ENCODE results near the gene OR51A4.

Gene OR51A4

GRCh38 chr11:4926608-4927007 lies 20.8 kb downstream of the OR51A4 start:
- no peak overlapping the region for H3K4me3 ChIP-seq (ENCODE audit: low read depth, low read length)
- no peaks in the 10 kb centered on the region for H3K27me3 ChIP-seq
- no peak for TF ChIP-seq CTCF (IDR thresholded peaks at IDR 0.05; ENCODE audit: low read depth, low read length)
- no peaks in the 10 kb centered on the region for H3K36me3 ChIP-seq
- no peak for DNase-seq
- no peaks in the 10 kb centered on the region for H3K9me3 ChIP-seq
- H3K4me1 ChIP-seq = no peaks in the 10 kb centered on the region

GRCh38 chr11:4924239-4924638 lies 23.2 kb downstream of the OR51A4 start, which contains the start of gene OR51G1:
OR51G1 (minus strand) TSS chr11:4924339; CDS start chr11:4924339, 0 bp downstream.
- H3K4me1 ChIP-seq = no peaks in the 10 kb centered on the region
- no peak for TF ChIP-seq CTCF (IDR thresholded peaks at IDR 0.05; ENCODE audit: low read depth, low read length)
- H3K9me3 ChIP-seq = no peaks in the 10 kb centered on the region
- no peak for DNase-seq
- H3K36me3 ChIP-seq = no peaks in the 10 kb centered on the region
- no peaks in the 10 kb centered on the region for H3K27me3 ChIP-seq
- no peak within 1 kb of the TSS for H3K4me3 ChIP-seq (ENCODE audit: low read depth, low read length)

- TF ChIP-seq CTCF (IDR thresholded peaks at IDR 0.05; ENCODE audit: low read depth, low read length) = no peak
- Histone ChIP-seq H3K9me3 (no peaks in the 10 kb centered on the region), H3K4me3 (ENCODE audit: low read depth, low read length) (no peak overlapping the region), H3K4me1 (no peaks in the 10 kb centered on the region), H3K27me3 (no peaks in the 10 kb centered on the region), H3K36me3 (no peaks in the 10 kb centered on the region)
- no peak for DNase-seq
Measured at GRCh38 chr11:4922304-4922703, 25.1 kb downstream of the OR51A4 start.

GRCh38 chr11:4921796-4922195 lies 25.6 kb downstream of the OR51A4 start:
- H3K4me3 ChIP-seq (ENCODE audit: low read depth, low read length) = no peak overlapping the region
- H3K9me3 ChIP-seq = no peaks in the 10 kb centered on the region
- H3K27me3 ChIP-seq = no peaks in the 10 kb centered on the region
- H3K36me3 ChIP-seq = no peaks in the 10 kb centered on the region
- no peaks in the 10 kb centered on the region for H3K4me1 ChIP-seq
- TF ChIP-seq CTCF (IDR thresholded peaks at IDR 0.05; ENCODE audit: low read depth, low read length) = no peak
- DNase-seq = no peak

GRCh38 chr11:4919250-4919649 lies 28.2 kb downstream of the OR51A4 start, which contains the start of gene OR51G2:
OR51G2 (minus strand) TSS chr11:4919350; CDS start chr11:4915663, 3,687 bp downstream.
- no peak for TF ChIP-seq CTCF (IDR thresholded peaks at IDR 0.05; ENCODE audit: low read depth, low read length)
- no peak for DNase-seq
- Histone ChIP-seq H3K4me3 (ENCODE audit: low read depth, low read length) (no peak within 1 kb of the TSS), H3K4me1 (no peaks in the 10 kb centered on the region), H3K9me3 (no peaks in the 10 kb centered on the region), H3K27me3 (no peaks in the 10 kb centered on the region), H3K36me3 (no peaks in the 10 kb centered on the region)

DNA sequence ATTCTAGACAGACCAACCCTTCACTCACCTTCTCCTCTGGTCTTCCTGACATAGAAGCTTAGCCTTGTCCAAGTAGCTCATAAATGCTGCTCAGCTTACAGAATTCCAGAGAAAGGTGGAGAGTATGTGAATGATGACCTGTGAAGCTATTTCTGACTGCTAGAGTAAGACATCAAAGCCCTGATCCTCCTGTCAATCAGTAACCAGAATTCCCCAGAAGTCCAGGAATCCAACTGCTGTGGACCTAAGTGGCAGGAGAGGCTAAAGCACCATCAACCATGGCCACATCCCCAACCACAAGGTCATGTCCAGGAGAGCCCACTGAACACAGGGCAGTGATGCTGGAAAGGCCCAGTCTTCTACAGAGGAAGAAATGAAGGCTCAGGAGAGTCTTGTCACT lies 30.8 kb downstream of the OR51A4 start:
- Histone ChIP-seq H3K4me1 (no peaks in the 10 kb centered on the region), H3K4me3 (ENCODE audit: low read depth, low read length) (no peak overlapping the region), H3K9me3 (no peaks in the 10 kb centered on the region), H3K36me3 (no peaks in the 10 kb centered on the region), H3K27me3 (no peaks in the 10 kb centered on the region)
- no peak for DNase-seq
- no peak for TF ChIP-seq CTCF (IDR thresholded peaks at IDR 0.05; ENCODE audit: low read depth, low read length)

All from BE2C (cell line).